MG63 (cell line): ENCODE data around the gene HHAT. TPM values are rescaled to one million over a fixed set of nuclear protein-coding genes. Genes with fewer than 3 reads are reported as not detected.

Source experiments
- DNase-seq: peaks from one replicate; pipeline ENCODE4 v3.0.0-alpha.2; 2020
- H3K27me3 ChIP-seq: fragments of 250-450 bp; sonication (Bioruptor Pico); 2 replicates; pipeline ENCODE4 v1.5.1; 2020; ENCODE audit warnings: mild to moderate bottlenecking, moderate library complexity
- H3K36me3 ChIP-seq: fragments of 250-450 bp; sonication (Bioruptor Pico); 2 replicates; pipeline ENCODE4 v1.5.1; 2020; ENCODE audit warnings: mild to moderate bottlenecking, moderate library complexity
- H3K4me3 ChIP-seq: fragments of 250-450 bp; sonication (Bioruptor Pico); 2 replicates; pipeline ENCODE4 v1.5.1; 2020; ENCODE audit warnings: mild to moderate bottlenecking, moderate library complexity
- H3K9me3 ChIP-seq: fragments of 250-450 bp; sonication (Bioruptor Pico); 2 replicates; pipeline ENCODE4 v1.5.1; 2020; ENCODE audit warnings: mild to moderate bottlenecking, moderate library complexity
- total RNA-seq: library from RNA; depleted of rRNA; stranded (reverse); fragments of >200 nt; shearing (Covaris generic); gene quantifications from 2 replicates; pipeline ENCODE4 v1.2.3, GENCODE V29; 2014; ENCODE audit warnings: low replicate concordance

HHAT gene
- total RNA-seq, 1 experiment from 2014 or later: 0.30 TPM

GRCh38 chr1:210692796-210693195 is 364.1 kb downstream of the HHAT start:
- no peaks in the 10 kb centered on the region for H3K9me3 ChIP-seq

GRCh38 chr1:210695026-210695425 is 366.3 kb downstream of the HHAT start:
- no peaks in the 10 kb centered on the region for H3K9me3 ChIP-seq
- H3K4me3 ChIP-seq: no peak overlapping the region
- H3K36me3 ChIP-seq: no peaks in the 10 kb centered on the region
- DNase-seq: no peak
- no peaks in the 10 kb centered on the region; the same call in 1 of the 2 replicates for H3K27me3 ChIP-seq

More at GRCh38 chr1:210692796-210693195, 364.1 kb downstream of the HHAT start:
- Histone ChIP-seq H3K4me3 (no peak overlapping the region), H3K27me3 (no peaks in the 10 kb centered on the region), H3K36me3 (no peaks in the 10 kb centered on the region)
- no peak for DNase-seq

GRCh38 chr1:210696709-210697108 is 368.0 kb downstream of the HHAT start:
- no peaks in the 10 kb centered on the region for H3K36me3 ChIP-seq
- DNase-seq: no peak
- no peak overlapping the region for H3K4me3 ChIP-seq
- H3K9me3 ChIP-seq: 0 out of 2 replicates have a peak, but pooled peaks cover 2% of the 10 kb centered on the region
- H3K27me3 ChIP-seq: no peaks in the 10 kb centered on the region; the same call in 1 of the 2 replicates

GRCh38 chr1:210697185-210697584 is 368.5 kb downstream of the HHAT start:
- H3K9me3 ChIP-seq: 0 out of 2 replicates have a peak, but pooled peaks cover 3% of the 10 kb centered on the region
- DNase-seq: no peak
- no peaks in the 10 kb centered on the region for H3K36me3 ChIP-seq
- no peak overlapping the region for H3K4me3 ChIP-seq
- H3K27me3 ChIP-seq: no peaks in the 10 kb centered on the region; the same call in 1 of the 2 replicates

- Histone ChIP-seq H3K27me3 (no peaks in the 10 kb centered on the region; the same call in 1 of the 2 replicates), H3K9me3 (0 out of 2 replicates have a peak, but pooled peaks cover 3% of the 10 kb centered on the region), H3K36me3 (no peaks in the 10 kb centered on the region), H3K4me3 (no peak overlapping the region)
- DNase-seq: no peak
Observed at GRCh38 chr1:210698661-210699060, 370.0 kb downstream of the HHAT start.

GRCh38 chr1:210700083-210700482 is 371.4 kb downstream of the HHAT start:
- no peak for DNase-seq
- H3K9me3 ChIP-seq: 0 out of 2 replicates have a peak, but pooled peaks cover 3% of the 10 kb centered on the region
- no peaks in the 10 kb centered on the region for H3K36me3 ChIP-seq
- H3K27me3 ChIP-seq: no peaks in the 10 kb centered on the region; the same call in 1 of the 2 replicates
- H3K4me3 ChIP-seq: no peak overlapping the region

- 0 out of 2 replicates have a peak, but pooled peaks cover 3% of the 10 kb centered on the region for H3K9me3 ChIP-seq
- H3K27me3 ChIP-seq: no peaks in the 10 kb centered on the region; the same call in 1 of the 2 replicates
- H3K36me3 ChIP-seq: no peaks in the 10 kb centered on the region
- no peak overlapping the region for H3K4me3 ChIP-seq
- DNase-seq: peak; percentile 24
Observed at GRCh38 chr1:210700511-210700910, 371.8 kb downstream of the HHAT start.

- 0 out of 2 replicates have a peak, but pooled peaks cover 3% of the 10 kb centered on the region for H3K9me3 ChIP-seq
- no peak for DNase-seq
- no peaks in the 10 kb centered on the region for H3K36me3 ChIP-seq
Observed at GRCh38 chr1:210702506-210702905, 373.8 kb downstream of the HHAT start.

GRCh38 chr1:210703593-210703992 is 374.9 kb downstream of the HHAT start:
- 0 out of 2 replicates have a peak, but pooled peaks cover 3% of the 10 kb centered on the region for H3K9me3 ChIP-seq
- H3K4me3 ChIP-seq: no peak overlapping the region
- no peaks in the 10 kb centered on the region for H3K27me3 ChIP-seq
- H3K36me3 ChIP-seq: no peaks in the 10 kb centered on the region
- no peak for DNase-seq

More at GRCh38 chr1:210702506-210702905, 373.8 kb downstream of the HHAT start:
- Histone ChIP-seq H3K4me3 (no peak overlapping the region), H3K27me3 (no peaks in the 10 kb centered on the region; the same call in 1 of the 2 replicates)

GRCh38 chr1:210705086-210705485 is 376.4 kb downstream of the HHAT start:
- no peak for DNase-seq
- H3K36me3 ChIP-seq: no peaks in the 10 kb centered on the region
- 0 out of 2 replicates have a peak, but pooled peaks cover 3% of the 10 kb centered on the region for H3K9me3 ChIP-seq
- H3K27me3 ChIP-seq: no peaks in the 10 kb centered on the region
- no peak overlapping the region for H3K4me3 ChIP-seq

- 0 out of 2 replicates have a peak, but pooled peaks cover 3% of the 10 kb centered on the region for H3K9me3 ChIP-seq
- no peak for DNase-seq
- no peaks in the 10 kb centered on the region for H3K27me3 ChIP-seq
- no peak overlapping the region for H3K4me3 ChIP-seq
- H3K36me3 ChIP-seq: no peaks in the 10 kb centered on the region
Observed at GRCh38 chr1:210706246-210706645, 377.5 kb downstream of the HHAT start.

GRCh38 chr1:210707300-210708240 is 378.9 kb downstream of the HHAT start:
- DNase-seq: no peak

GRCh38 chr1:210709701-210710100 is 381.0 kb downstream of the HHAT start:
- no peaks in the 10 kb centered on the region for H3K27me3 ChIP-seq
- no peak for DNase-seq
- H3K9me3 ChIP-seq: no peaks in the 10 kb centered on the region
- no peaks in the 10 kb centered on the region for H3K36me3 ChIP-seq
- no peak overlapping the region for H3K4me3 ChIP-seq

More at GRCh38 chr1:210707300-210708240, 378.9 kb downstream of the HHAT start:
- Histone ChIP-seq H3K36me3 (no peaks in the 10 kb centered on the region), H3K4me3 (no peak overlapping the region), H3K27me3 (no peaks in the 10 kb centered on the region), H3K9me3 (no peaks in the 10 kb centered on the region)

- Histone ChIP-seq H3K9me3 (no peaks in the 10 kb centered on the region), H3K36me3 (no peaks in the 10 kb centered on the region), H3K4me3 (no peak overlapping the region), H3K27me3 (no peaks in the 10 kb centered on the region)
- no peak for DNase-seq
Observed at GRCh38 chr1:210711825-210712612, 383.3 kb downstream of the HHAT start.

- no peaks in the 10 kb centered on the region for H3K27me3 ChIP-seq
- no peaks in the 10 kb centered on the region for H3K36me3 ChIP-seq
- no peaks in the 10 kb centered on the region for H3K9me3 ChIP-seq
- DNase-seq: peak; percentile 22
- no peak overlapping the region for H3K4me3 ChIP-seq
Observed at GRCh38 chr1:210715072-210715471, 386.4 kb downstream of the HHAT start.

GRCh38 chr1:210722410-210723081 is 393.8 kb downstream of the HHAT start:
- Histone ChIP-seq H3K4me3 (no peak overlapping the region), H3K36me3 (no peaks in the 10 kb centered on the region), H3K27me3 (no peaks in the 10 kb centered on the region; the same call in 1 of the 2 replicates), H3K9me3 (no peaks in the 10 kb centered on the region)
- DNase-seq: no peak
